Measurements from ENCODE around the gene TSPAN13.

Gene TSPAN13

GRCh38 chr7:16712916-16713315 lies 40.6 kb upstream of the TSPAN13 start:
- TF ChIP-seq POLR2A (IDR thresholded peaks at IDR 0.05; ENCODE audit: extremely low read depth, insufficient read length) (no peak), MYC (IDR thresholded peaks at IDR 0.05; ENCODE audit: low read depth, low read length) (no peak), CTCF (IDR thresholded peaks at IDR 0.05; ENCODE audit: low read depth, low read length) (no peak), MAX (IDR thresholded peaks at IDR 0.05; ENCODE audit: low read depth, low read length) (no peak)
- DNase-seq (ENCODE audit: low read depth): no peak
- no peak overlapping the region for H3K4me3 ChIP-seq (ENCODE audit: low read depth, low read length)

GRCh38 chr7:16715928-16716327 lies 37.6 kb upstream of the TSPAN13 start:
- no peak overlapping the region for H3K4me3 ChIP-seq (ENCODE audit: low read depth, low read length)
- TF ChIP-seq MYC (IDR thresholded peaks at IDR 0.05; ENCODE audit: low read depth, low read length) (no peak), MAX (IDR thresholded peaks at IDR 0.05; ENCODE audit: low read depth, low read length) (no peak), POLR2A (IDR thresholded peaks at IDR 0.05; ENCODE audit: extremely low read depth, insufficient read length) (no peak), CTCF (IDR thresholded peaks at IDR 0.05; ENCODE audit: low read depth, low read length) (no peak)
- no peak for DNase-seq (ENCODE audit: low read depth)

GRCh38 chr7:16718111-16718656 lies 35.4 kb upstream of the TSPAN13 start:
- no peak for TF ChIP-seq MYC (IDR thresholded peaks at IDR 0.05; ENCODE audit: low read depth, low read length)
- no peak for TF ChIP-seq POLR2A (IDR thresholded peaks at IDR 0.05; ENCODE audit: extremely low read depth, insufficient read length)
- TF ChIP-seq MAX (IDR thresholded peaks at IDR 0.05; ENCODE audit: low read depth, low read length): no peak
- TF ChIP-seq CTCF (IDR thresholded peaks at IDR 0.05; ENCODE audit: low read depth, low read length): no peak
- DNase-seq (ENCODE audit: low read depth): no peak
- H3K4me3 ChIP-seq (ENCODE audit: low read depth, low read length): no peak overlapping the region

GRCh38 chr7:16719699-16720098 lies 33.9 kb upstream of the TSPAN13 start:
- H3K4me3 ChIP-seq (ENCODE audit: low read depth, low read length): no peak overlapping the region
- no peak for DNase-seq (ENCODE audit: low read depth)
- no peak for TF ChIP-seq MAX (IDR thresholded peaks at IDR 0.05; ENCODE audit: low read depth, low read length)
- TF ChIP-seq CTCF (IDR thresholded peaks at IDR 0.05; ENCODE audit: low read depth, low read length): no peak
- no peak for TF ChIP-seq MYC (IDR thresholded peaks at IDR 0.05; ENCODE audit: low read depth, low read length)
- TF ChIP-seq POLR2A (IDR thresholded peaks at IDR 0.05; ENCODE audit: extremely low read depth, insufficient read length): no peak

- DNase-seq (ENCODE audit: low read depth): no peak
- TF ChIP-seq POLR2A (IDR thresholded peaks at IDR 0.05; ENCODE audit: extremely low read depth, insufficient read length): no peak
- no peak for TF ChIP-seq CTCF (IDR thresholded peaks at IDR 0.05; ENCODE audit: low read depth, low read length)
- TF ChIP-seq MAX (IDR thresholded peaks at IDR 0.05; ENCODE audit: low read depth, low read length): no peak
- TF ChIP-seq MYC (IDR thresholded peaks at IDR 0.05; ENCODE audit: low read depth, low read length): no peak
- H3K4me3 ChIP-seq (ENCODE audit: low read depth, low read length): no peak overlapping the region
Measured at GRCh38 chr7:16721541-16721940, 32.0 kb upstream of the TSPAN13 start.

All from NB4 (cell line).